Effector CD4-positive, alpha-beta T cell (primary cell): Measurements from ENCODE around the gene CC2D1A.

Experiments
- DNase-seq: peaks from one replicate; pipeline ENCODE4 v3.0.0-alpha.2; 2020
- total RNA-seq: gene quantifications from one replicate; lab custom pipeline; 2026; lab: John Stamatoyannopoulos, UW

CC2D1A gene
- 32.3 reads per million, percentile 58 among the genes with 10 or more reads in this experiment for total RNA-seq

- peak; percentile 91 for DNase-seq
These were observed at the start of gene CC2D1A, which contains the start of gene BRME1 for GRCh38 chr19:13905634-13906520. CC2D1A (plus strand) TSS chr19:13906201; CDS start chr19:13906442, 241 bp downstream. BRME1 (minus strand) TSS chr19:13906117; CDS start chr19:13904892, 1,225 bp downstream.

GRCh38 chr19:13856497-13856896, 49.5 kb upstream of the CC2D1A start:
- no peak for DNase-seq

DNA sequence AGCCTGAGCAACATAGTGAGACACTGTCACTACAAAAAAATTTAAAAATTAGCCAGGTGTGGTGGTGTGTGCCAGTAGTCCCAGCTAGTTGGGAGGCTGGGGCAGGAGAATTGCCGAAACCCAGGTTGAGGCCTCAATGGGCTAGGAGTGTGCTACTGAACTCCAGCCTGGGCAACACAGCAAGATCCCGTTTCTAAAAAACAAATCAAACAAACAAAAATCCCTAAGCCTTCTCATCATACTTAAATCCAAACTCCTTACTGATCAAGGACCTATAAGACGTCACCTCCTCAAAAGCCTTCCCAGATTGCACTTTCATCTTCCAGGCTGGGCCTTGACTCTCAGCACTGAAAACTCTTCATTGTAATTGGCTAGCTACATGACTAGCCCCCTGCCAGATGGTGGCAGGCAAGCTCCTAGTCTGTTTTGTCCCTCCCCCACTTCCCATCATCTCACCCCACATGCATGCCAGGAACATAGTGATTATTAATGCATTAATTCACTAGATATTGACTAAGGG, 46.6 kb upstream of the CC2D1A start:
- no peak for DNase-seq

DNA sequence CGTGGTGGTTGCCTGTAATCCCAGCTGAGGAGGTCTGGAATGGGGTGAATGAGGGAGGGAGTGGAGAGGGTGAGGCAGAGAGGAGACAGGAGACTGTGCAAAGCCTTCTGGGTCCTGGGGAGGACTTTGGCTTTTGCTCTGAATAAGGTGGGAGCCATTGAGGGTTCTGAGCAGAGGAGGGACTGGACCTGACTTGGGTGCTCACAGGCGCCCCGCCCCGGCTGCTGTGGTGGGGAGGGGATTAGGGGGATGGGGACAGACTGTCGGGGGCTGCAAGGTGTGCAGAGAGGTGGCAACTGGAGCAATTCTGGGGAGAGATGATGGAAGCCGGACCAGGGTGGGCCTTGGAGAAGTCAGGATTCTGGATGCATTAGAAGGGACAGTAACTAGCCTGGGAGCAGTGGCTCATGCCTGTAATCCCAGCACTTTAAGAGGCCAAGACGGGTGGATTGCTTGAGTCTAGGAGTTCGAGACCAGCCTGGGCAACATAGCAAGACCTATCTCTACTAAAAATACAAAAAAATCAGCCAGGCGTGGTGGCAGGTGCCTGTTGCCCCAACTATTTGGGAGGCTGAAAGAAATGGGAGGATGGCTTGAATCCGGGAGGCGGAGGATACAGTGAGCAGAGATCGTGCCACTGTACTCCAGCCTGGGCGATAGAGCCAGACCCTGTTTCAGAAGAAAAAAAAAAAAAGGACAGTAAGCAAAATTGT, 45.2 kb upstream of the CC2D1A start:
- no peak for DNase-seq

GRCh38 chr19:13861392-13861713, 44.6 kb upstream of the CC2D1A start:
- DNase-seq: no peak

DNA sequence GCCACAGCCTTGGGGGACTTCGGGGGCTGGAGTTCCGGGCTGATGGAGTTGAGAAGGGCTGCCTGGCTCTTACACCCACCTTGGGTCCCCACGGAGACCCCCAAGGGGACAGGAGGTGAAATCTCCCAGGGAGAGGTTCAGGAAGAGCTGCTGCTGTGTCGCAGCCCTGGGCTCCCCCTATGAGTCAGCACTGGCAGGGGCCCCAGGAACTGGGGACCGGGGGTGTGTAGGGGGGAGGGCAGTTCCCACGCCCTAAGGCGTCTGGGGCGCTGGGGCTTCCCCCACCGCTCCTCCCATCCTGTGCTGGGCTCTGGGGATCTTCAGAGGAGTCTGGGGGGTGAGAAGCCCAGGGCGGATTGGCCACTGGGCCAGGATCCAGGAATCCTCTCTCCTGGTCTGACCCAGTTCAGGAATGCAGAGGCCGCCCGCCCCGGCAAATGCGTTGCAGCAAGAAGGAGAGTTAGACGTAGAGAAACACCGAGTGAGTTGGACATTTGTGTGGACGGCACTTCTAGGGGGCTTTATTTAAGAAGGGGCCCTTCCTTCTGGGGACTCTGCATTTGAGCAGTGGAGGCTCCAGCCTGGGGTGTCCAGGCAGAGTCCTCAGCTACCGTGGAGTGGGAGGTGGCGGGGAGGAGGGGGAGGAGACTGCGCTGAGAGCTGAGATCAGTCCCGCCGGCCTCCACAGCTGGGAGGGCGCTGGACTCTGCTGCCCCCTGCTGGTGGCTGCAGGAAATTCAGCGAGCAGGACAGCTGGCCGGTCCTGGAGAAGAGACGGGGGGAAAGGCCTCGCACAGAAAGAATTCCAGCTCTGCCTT, 44.1 kb upstream of the CC2D1A start:
- DNase-seq: peak; percentile 86

DNA sequence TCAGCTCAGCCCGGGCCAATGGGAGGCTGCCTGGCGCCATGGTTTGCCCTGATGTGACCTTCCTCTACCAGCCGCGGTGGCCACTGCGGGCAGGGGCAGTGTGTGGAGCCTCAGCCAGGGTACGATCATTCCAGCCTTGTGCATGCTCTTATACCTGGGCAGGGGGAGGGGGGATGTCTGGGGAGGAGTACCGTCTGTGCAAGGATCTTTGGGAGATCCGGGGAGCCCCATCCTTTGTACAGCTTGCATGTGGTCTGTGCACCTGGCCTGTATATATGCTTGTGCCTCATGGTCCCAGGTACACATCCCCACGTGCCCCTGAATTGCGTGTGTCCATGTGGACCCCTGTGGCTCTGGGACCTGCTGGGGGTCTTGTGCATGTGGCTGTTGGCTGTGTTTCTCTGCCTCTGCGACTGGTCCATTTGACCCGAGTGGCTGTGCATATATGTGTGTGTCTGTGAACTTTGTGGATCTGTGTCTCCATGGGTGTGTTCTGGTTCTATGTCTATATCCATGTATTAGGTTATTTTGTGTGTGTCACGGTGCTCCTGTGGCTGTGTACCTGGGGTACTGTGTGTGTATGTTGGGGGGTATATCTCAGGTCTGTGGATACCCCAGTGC, 41.8 kb upstream of the CC2D1A start:
- DNase-seq: no peak

- DNase-seq: no peak
These were observed 41.1 kb upstream of the CC2D1A start for GRCh38 chr19:13864667-13865570.

DNA sequence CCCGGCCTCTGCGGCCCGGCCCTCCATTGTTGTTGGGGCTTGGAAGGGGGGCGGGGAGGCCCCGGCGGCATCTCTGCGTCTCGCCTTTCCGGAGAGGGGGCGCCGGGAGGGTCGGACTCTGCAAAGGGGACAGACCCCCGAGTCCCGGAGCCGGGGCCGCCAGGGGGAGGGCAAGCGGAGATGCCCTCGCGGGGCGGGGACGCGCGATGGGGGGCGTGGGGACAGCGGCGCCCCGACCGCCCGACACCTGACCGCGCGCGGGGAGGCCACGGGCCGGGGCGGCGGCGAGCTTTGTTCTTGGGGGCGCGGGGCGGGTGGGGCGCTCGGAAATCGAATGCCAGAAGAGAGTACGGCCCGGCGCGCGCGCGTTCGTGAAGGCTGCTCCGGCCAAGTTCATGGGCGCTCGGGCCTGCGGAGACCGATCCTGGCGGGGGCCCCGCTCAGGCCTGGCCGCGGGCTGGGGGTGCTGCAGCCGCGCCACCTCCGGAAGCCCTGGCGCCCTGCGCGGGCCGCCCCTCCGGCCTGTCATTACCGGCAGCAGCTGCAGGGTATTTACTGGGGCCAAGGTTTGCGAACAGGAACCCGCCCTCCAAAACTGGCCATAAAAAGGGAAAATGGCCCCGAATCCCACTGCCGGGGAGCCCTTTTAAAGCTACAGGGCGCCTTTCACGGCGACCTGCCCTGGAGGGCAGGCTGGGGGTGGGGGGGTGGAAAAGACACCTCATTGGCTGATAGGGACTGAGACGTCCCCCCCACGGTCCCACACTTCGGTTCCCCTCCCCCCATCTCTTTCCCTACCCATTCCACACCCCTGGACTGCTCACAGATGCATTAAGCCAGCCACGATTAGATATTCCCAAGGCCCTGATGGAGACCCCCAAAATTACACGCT, 40.2 kb upstream of the CC2D1A start:
- no peak for DNase-seq

GRCh38 chr19:13866463-13867046, 39.4 kb upstream of the CC2D1A start:
- DNase-seq: no peak

DNA sequence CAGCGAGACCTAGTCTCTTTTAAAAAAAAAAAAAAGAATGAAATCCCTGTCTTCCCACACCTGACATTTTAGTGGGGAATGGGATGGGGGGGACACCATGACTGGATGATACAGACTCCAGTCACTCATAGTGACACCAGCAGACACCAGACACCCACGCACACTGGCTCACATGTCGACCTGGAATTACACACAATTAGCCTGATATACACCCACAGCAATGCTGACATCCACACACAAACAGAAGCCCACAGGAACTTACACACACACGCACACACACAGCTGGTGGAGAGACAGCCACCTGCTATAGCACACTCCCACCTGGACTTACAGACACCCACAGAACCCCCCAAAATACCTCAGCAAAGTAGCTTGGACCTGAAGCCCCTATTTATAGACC, 37.3 kb upstream of the CC2D1A start:
- DNase-seq: no peak

DNA sequence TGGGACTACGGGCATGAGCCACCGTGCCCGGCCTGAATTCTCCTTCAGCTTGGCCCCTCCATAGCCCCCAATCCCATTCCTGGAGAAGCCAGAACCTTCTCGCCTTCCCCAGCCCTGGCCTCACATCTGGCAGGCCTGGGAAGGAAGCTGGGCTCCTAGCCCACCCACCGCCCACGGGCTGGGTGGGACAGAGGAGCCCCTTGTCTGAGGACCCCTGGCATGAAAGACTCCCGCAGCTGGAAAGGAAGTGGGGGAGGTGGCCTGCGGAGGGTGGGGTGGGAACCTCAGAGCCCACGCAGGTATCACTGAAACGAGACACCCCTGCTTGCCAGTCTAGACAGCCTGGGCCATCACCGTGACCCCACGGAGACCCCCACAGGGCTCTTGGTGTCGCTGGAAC, 36.7 kb upstream of the CC2D1A start:
- DNase-seq: no peak

DNA sequence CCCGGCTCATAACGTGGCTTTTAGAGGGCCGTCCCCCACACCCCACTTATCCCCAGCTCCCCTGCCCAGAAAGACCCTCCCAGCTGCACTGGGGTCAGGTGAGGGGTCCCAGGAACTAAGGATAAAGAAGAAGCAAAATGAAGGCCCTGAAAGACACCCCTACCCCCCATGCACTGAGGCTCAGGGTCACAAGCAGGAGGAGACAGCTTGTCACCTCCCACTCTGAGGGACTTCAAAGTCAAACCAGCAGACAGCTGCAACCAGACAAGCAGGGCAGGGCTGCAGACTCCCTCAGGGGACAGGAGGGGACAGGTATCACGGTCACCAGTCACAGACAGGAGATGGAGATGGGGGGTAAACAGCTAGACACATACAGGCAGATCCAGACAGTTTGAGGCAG, 35.1 kb upstream of the CC2D1A start:
- no peak for DNase-seq

DNA sequence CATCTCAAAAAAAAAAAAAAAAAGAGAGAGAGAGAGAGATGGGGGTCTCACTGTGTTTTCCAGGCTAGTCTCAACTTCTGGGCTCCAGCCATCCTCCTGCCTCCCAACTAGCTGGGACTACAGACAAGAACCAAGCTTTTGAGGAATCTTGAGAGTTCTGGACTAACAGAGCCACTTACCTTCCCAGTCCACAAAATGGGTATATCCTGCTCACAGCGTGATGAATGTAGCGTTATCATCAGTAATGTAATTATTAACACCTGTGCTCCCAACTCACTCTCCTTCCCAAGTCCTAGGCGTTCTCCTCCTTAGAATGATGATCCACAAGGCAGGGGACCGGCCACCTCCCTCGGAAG, 33.7 kb upstream of the CC2D1A start:
- DNase-seq: no peak

GRCh38 chr19:13872695-13873389, 33.2 kb upstream of the CC2D1A start:
- DNase-seq: no peak

GRCh38 chr19:13873834-13874515, 32.0 kb upstream of the CC2D1A start:
- DNase-seq: no peak

DNA sequence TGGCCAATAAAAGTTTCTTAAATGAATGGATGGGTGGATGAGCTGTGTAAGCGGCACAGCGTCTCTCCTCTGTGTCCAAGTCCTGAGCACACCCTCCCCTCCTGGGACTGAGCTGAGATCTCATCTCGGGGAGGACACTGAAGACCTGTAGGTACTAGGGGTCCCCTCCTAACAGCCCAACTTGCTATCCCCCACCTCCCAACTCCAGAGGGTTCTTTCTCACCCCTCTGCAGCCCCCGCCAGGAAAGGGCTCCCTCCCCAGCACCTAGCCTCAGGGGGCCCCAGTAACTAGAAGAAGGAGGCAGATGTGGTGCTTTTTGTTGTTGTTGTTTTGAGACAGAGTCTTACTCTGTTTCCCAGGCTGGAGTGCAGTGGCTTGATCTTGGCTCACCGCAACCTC, 30.2 kb upstream of the CC2D1A start:
- DNase-seq: no peak

DNA sequence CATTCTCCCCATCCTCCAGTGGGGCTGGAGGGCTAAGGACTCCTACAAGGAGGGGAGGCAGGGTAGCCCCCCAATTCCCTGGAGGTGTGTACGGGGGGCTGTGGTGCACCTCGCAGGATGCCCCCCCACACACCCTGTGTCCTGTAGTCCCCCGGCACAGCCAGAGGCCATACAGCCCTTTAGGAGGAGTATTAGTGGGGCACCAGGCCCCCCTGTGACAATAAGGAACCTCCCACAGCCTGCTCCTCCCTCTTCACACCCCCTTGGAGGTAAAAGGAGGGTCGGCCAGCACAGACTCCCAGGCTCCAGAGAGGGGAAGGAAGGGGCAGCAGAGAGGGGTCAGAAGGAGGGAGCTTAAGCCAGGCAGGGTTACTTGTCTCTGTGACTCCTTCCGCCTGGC, 29.2 kb upstream of the CC2D1A start, which contains the start of gene NANOS3:
TSS of gene NANOS3 (plus strand) at position 301 of the 400 bp plus-strand sequence. CDS start 115 bp downstream, outside the sequence.
- DNase-seq: no peak
